ENCODE data around the gene RBP3. TPM values are rescaled to one million over a fixed set of nuclear protein-coding genes. Genes with fewer than 3 reads are reported as not detected.

The RBP3 gene
- total and polyA plus RNA-seq, 4 donors = not detected

- Histone ChIP-seq H3K4me3 (ENCODE audit: low read depth in 1 of 3, low read length in 3 of 3) (no peak overlapping the region), H3K4me1 (ENCODE audit: control insufficient read depth in 4 of 4, insufficient read depth in 4 of 4, low read length in 3 of 4) (peaks cover 0 to 12% (median 4%) of the 10 kb centered on the region in 4 donors), H3K27me3 (ENCODE audit: control insufficient read depth in 4 of 4, insufficient read depth in 4 of 4, low read length in 3 of 4) (no peaks in the 10 kb centered on the region), H3K9ac (ENCODE audit: low read depth in 1 of 2, low read length in 2 of 2) (no peak overlapping the region), H3K9me3 (ENCODE audit: control insufficient read depth in 4 of 4, low read length in 3 of 4) (no peaks in the 10 kb centered on the region), H3K36me3 (ENCODE audit: control insufficient read depth in 4 of 4, insufficient read depth in 3 of 4, low read depth in 1 of 4, low read length in 3 of 4) (no peaks in the 10 kb centered on the region), H3K27ac (ENCODE audit: low read depth in 1 of 2, low read length in 2 of 2) (no peak overlapping the region)
- TF ChIP-seq RXRA (IDR thresholded peaks at IDR 0.05) (no peak), YY1 (IDR thresholded peaks at IDR 0.05) (no peak)
- WGBS = 89% methylated on average over 7 of the region's 7 CpGs
- DNase-seq (ENCODE audit: low spot score) = no peak
Observed at GRCh38 chr10:47331954-47332353, 16.2 kb upstream of the RBP3 start.

- no peaks in the 10 kb centered on the region for H3K36me3 ChIP-seq (ENCODE audit: control insufficient read depth in 4 of 4, insufficient read depth in 3 of 4, low read depth in 1 of 4, low read length in 3 of 4)
- 90% methylated on average over 3 of the region's 3 CpGs for WGBS
- no peak overlapping the region for H3K9ac ChIP-seq (ENCODE audit: low read depth in 1 of 2, low read length in 2 of 2)
- no peak for TF ChIP-seq HNF4G (IDR thresholded peaks at IDR 0.05)
- no peak for TF ChIP-seq MAX (IDR thresholded peaks at IDR 0.05)
- no peak for TF ChIP-seq ATF3 (IDR thresholded peaks at IDR 0.05)
- TF ChIP-seq CTCF (IDR thresholded peaks at IDR 0.05; ENCODE audit: low read depth, low read length, missing input control) = no peak
- no peak for TF ChIP-seq FOXA2 (IDR thresholded peaks at IDR 0.05)
- TF ChIP-seq RXRA (IDR thresholded peaks at IDR 0.05) = no peak
- TF ChIP-seq EGR1 (IDR thresholded peaks at IDR 0.05; ENCODE audit: low read depth in 2 of 2) = no peak
- TF ChIP-seq ZBTB33 (IDR thresholded peaks at IDR 0.05) = no peak
- TF ChIP-seq TAF1 (conservative IDR thresholded peaks at IDR 0.05) = no peak
- no peak for TF ChIP-seq REST (IDR thresholded peaks at IDR 0.05)
- TF ChIP-seq SP1 (IDR thresholded peaks at IDR 0.05) = no peak
- TF ChIP-seq FOXA1 (IDR thresholded peaks at IDR 0.05) = no peak
- no peak for TF ChIP-seq JUND (IDR thresholded peaks at IDR 0.05)
- no peak for TF ChIP-seq NR2F2 (IDR thresholded peaks at IDR 0.05)
- TF ChIP-seq RAD21 (IDR thresholded peaks at IDR 0.05) = no peak
- TF ChIP-seq YY1 (IDR thresholded peaks at IDR 0.05) = no peak
- no peak for TF ChIP-seq GABPA (IDR thresholded peaks at IDR 0.05 in 1 of 2, conservative IDR thresholded peaks at IDR 0.05 in 1 of 2)
- no peak for TF ChIP-seq HNF4A (conservative IDR thresholded peaks at IDR 0.05)
- no peak overlapping the region for H3K27ac ChIP-seq (ENCODE audit: low read depth in 1 of 2, low read length in 2 of 2)
- no peaks in the 10 kb centered on the region for H3K27me3 ChIP-seq (ENCODE audit: control insufficient read depth in 4 of 4, insufficient read depth in 4 of 4, low read length in 3 of 4)
- DNase-seq (ENCODE audit: low spot score) = no peak
- H3K9me3 ChIP-seq (ENCODE audit: control insufficient read depth in 4 of 4, low read length in 3 of 4) = no peaks in the 10 kb centered on the region
- no peak overlapping the region for H3K4me3 ChIP-seq (ENCODE audit: low read depth in 1 of 3, low read length in 3 of 3)
- H3K4me1 ChIP-seq (ENCODE audit: control insufficient read depth in 4 of 4, insufficient read depth in 4 of 4, low read length in 3 of 4) = peaks cover 0 to 12% (median 4%) of the 10 kb centered on the region in 4 donors
Observed at GRCh38 chr10:47332371-47332770, 15.8 kb upstream of the RBP3 start.
